ENCODE measurements around the gene TTC3. TPM values are rescaled to one million over a fixed set of nuclear protein-coding genes. Genes with fewer than 3 reads are reported as not detected.

TTC3 gene
- total and polyA plus RNA-seq, 10 of the 15 experiments (the other 5 are each of a cell fraction or from before 2014, with no cell fraction given) = 23.1 to 94.9 (median 72.7) TPM

DNA sequence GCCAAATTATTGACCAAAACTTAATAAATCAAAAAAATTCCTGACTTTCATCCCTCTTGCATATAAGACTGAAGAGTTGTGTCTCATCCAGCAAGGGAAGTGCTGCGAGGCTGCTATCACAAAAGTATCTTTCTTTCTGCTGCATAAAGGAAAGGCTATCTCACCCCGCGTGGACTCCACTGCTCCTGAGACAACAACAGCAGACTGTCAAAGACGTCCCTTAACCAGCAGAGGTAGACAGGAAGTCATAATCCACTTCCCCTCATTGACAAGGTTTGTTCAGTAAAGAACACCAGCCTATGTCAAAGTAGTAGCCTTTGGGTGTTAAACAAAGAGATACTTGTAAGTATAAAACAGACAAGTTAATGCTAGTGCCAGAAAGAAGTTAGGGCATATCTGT, 164.7 kb downstream of the TTC3 start:
- CTCF ChIA-PET = interaction anchor here (1.0 kb wide), 1 partner anchor 9 kb away, joined by 3 read pairs; no protein-coding TSS in a partner anchor

More for the DNA sequence above, 164.7 kb downstream of the TTC3 start:
- 73% methylated on average over 4 of the region's 4 CpGs for WGBS (ENCODE audit: insufficient coverage, insufficient replicate concordance, low lambda C conversion rate, missing lambda C conversion rate)
- H3K27me3 ChIP-seq (replicated peaks in 1 of 2; ENCODE audit: control insufficient read depth in 2 of 2, insufficient read depth in 2 of 2, low read length in 1 of 2) = no peaks in the 10 kb centered on the region
- H3K4me2 ChIP-seq (ENCODE audit: control insufficient read depth, insufficient read depth) = no peak overlapping the region
- H3K27ac ChIP-seq (ENCODE audit: control insufficient read depth, insufficient read depth) = no peak overlapping the region
- peaks cover 6 to 14% of the 10 kb centered on the region in 2 experiments for H3K36me3 ChIP-seq (ENCODE audit: control insufficient read depth in 2 of 2, insufficient read depth in 2 of 2, low read length in 1 of 2)
- intact Hi-C loops (cut with micrococcal nuclease; ENCODE audit: unreplicated experiment) (no loop called here), in situ Hi-C loops (cut with MboI) (no loop called here)
- H3K9me3 ChIP-seq (replicated peaks; ENCODE audit: control insufficient read depth, insufficient read depth, low read length) = no peaks in the 10 kb centered on the region
- no peak overlapping the region for H2AFZ ChIP-seq (ENCODE audit: control insufficient read depth, low read depth, low read length)
- H3K9ac ChIP-seq (ENCODE audit: control insufficient read depth, insufficient read depth, low read length) = no peak overlapping the region
- SMC1A ChIA-PET (ENCODE audit: uncharacterized antibody, unreplicated experiment) = interaction anchor here (1.6 kb wide), 1 partner anchor 9 kb away, joined by 3 read pairs; no protein-coding TSS in a partner anchor
- TF ChIP-seq, protein P1, sequence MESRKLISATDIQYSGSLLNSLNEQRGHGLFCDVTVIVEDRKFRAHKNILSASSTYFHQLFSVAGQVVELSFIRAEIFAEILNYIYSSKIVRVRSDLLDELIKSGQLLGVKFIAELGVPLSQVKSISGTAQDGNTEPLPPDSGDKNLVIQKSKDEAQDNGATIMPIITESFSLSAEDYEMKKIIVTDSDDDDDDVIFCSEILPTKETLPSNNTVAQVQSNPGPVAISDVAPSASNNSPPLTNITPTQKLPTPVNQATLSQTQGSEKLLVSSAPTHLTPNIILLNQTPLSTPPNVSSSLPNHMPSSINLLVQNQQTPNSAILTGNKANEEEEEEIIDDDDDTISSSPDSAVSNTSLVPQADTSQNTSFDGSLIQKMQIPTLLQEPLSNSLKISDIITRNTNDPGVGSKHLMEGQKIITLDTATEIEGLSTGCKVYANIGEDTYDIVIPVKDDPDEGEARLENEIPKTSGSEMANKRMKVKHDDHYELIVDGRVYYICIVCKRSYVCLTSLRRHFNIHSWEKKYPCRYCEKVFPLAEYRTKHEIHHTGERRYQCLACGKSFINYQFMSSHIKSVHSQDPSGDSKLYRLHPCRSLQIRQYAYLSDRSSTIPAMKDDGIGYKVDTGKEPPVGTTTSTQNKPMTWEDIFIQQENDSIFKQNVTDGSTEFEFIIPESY (IDR thresholded peaks at IDR 0.05) = no peak
- TF ChIP-seq STAT3 (IDR thresholded peaks at IDR 0.05; ENCODE audit: low read depth, low read length) (no peak), SMARCA5 (IDR thresholded peaks at IDR 0.05) (no peak), EP300 (IDR thresholded peaks at IDR 0.05; ENCODE audit: borderline replicate concordance in 1 of 2, control insufficient read depth in 1 of 2, low read depth in 2 of 2, low read length in 2 of 2) (no peak), NFIC (IDR thresholded peaks at IDR 0.05; ENCODE audit: low read depth, low read length) (no peak), NR2C1 (IDR thresholded peaks at IDR 0.05) (no peak), MEF2B (IDR thresholded peaks at IDR 0.05; ENCODE audit: partially characterized antibody, poor library complexity, severe bottlenecking) (no peak), ZSCAN29 (IDR thresholded peaks at IDR 0.05) (no peak), MTA2 (IDR thresholded peaks at IDR 0.05; ENCODE audit: low read depth) (no peak), FOXK2 (IDR thresholded peaks at IDR 0.05) (no peak)
- TF ChIP-seq, protein P2, sequence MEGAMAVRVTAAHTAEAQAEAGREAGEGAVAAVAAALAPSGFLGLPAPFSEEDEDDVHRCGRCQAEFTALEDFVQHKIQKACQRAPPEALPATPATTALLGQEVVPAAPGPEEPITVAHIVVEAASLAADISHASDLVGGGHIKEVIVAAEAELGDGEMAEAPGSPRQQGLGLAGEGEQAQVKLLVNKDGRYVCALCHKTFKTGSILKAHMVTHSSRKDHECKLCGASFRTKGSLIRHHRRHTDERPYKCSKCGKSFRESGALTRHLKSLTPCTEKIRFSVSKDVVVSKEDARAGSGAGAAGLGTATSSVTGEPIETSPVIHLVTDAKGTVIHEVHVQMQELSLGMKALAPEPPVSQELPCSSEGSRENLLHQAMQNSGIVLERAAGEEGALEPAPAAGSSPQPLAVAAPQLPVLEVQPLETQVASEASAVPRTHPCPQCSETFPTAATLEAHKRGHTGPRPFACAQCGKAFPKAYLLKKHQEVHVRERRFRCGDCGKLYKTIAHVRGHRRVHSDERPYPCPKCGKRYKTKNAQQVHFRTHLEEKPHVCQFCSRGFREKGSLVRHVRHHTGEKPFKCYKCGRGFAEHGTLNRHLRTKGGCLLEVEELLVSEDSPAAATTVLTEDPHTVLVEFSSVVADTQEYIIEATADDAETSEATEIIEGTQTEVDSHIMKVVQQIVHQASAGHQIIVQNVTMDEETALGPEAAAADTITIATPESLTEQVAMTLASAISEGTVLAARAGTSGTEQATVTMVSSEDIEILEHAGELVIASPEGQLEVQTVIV (IDR thresholded peaks at IDR 0.05; ENCODE audit: borderline replicate concordance, partially characterized antibody) = no peak
- TF ChIP-seq, protein P3, sequence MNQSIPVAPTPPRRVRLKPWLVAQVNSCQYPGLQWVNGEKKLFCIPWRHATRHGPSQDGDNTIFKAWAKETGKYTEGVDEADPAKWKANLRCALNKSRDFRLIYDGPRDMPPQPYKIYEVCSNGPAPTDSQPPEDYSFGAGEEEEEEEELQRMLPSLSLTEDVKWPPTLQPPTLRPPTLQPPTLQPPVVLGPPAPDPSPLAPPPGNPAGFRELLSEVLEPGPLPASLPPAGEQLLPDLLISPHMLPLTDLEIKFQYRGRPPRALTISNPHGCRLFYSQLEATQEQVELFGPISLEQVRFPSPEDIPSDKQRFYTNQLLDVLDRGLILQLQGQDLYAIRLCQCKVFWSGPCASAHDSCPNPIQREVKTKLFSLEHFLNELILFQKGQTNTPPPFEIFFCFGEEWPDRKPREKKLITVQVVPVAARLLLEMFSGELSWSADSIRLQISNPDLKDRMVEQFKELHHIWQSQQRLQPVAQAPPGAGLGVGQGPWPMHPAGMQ (IDR thresholded peaks at IDR 0.05; ENCODE audit: borderline replicate concordance) = no peak
- TF ChIP-seq, protein P4, sequence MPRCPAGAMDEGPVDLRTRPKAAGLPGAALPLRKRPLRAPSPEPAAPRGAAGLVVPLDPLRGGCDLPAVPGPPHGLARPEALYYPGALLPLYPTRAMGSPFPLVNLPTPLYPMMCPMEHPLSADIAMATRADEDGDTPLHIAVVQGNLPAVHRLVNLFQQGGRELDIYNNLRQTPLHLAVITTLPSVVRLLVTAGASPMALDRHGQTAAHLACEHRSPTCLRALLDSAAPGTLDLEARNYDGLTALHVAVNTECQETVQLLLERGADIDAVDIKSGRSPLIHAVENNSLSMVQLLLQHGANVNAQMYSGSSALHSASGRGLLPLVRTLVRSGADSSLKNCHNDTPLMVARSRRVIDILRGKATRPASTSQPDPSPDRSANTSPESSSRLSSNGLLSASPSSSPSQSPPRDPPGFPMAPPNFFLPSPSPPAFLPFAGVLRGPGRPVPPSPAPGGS (IDR thresholded peaks at IDR 0.05; ENCODE audit: borderline replicate concordance, insufficient read depth, low read depth, low read length, poor library complexity, severe bottlenecking) = no peak
- H4K20me1 ChIP-seq (ENCODE audit: control insufficient read depth, insufficient read depth) = no peaks in the 10 kb centered on the region; the same call in 1 of the 2 replicates
- FAIRE-seq (no peak), ATAC-seq (no peak), DNase-seq (ENCODE audit: low read depth, low spot score) (no peak)
- H3K79me2 ChIP-seq (ENCODE audit: control insufficient read depth, insufficient read depth, low read length) = peaks cover 3% of the 10 kb centered on the region
- BruUV-seq (replicated peaks) = no TSS peak
- RAD21 ChIA-PET (ENCODE audit: unreplicated experiment) = no interaction called here
- peaks cover 3% of the 10 kb centered on the region for H3K4me1 ChIP-seq (ENCODE audit: control insufficient read depth, insufficient read depth, low read length)
- no peak overlapping the region for H3K4me3 ChIP-seq
- POLR2A ChIA-PET = no interaction called here

All from GM12878 (cell line).